SIG-M5 treated with dmso at 0.1 percent for 504 hours (cell line): Measurements from ENCODE around the gene RIPPLY3.
"Not testable (repeated sequence)": the region's sequence is repeated elsewhere in the genome, so short reads cannot be mapped to it uniquely, and the experiment has no call there.

ENCODE experiments used
- DNase-seq: peaks from one replicate; lab custom pipeline; 2025; ENCODE audit not compliant: unreplicated experiment; lab: John Stamatoyannopoulos, UW

The RIPPLY3 gene

GRCh38 chr21:36980280-36981048 lies 26.0 kb upstream of the RIPPLY3 start:
- no peak for DNase-seq

GRCh38 chr21:36981049-36981391 lies 25.5 kb upstream of the RIPPLY3 start:
- DNase-seq: no peak

GRCh38 chr21:36981977-36982700 lies 24.4 kb upstream of the RIPPLY3 start:
- no peak for DNase-seq

GRCh38 chr21:36985751-36986594 lies 20.5 kb upstream of the RIPPLY3 start:
- no peak for DNase-seq

- DNase-seq: no peak
Measured at GRCh38 chr21:36987845-36988244, 18.7 kb upstream of the RIPPLY3 start.

- DNase-seq: no peak
Measured at GRCh38 chr21:36988536-36988935, 18.0 kb upstream of the RIPPLY3 start.

- DNase-seq: peak; percentile 82
Measured at GRCh38 chr21:36989199-36989698, 17.3 kb upstream of the RIPPLY3 start.

GRCh38 chr21:36989699-36990507 lies 16.6 kb upstream of the RIPPLY3 start:
- DNase-seq: peak; percentile 82

GRCh38 chr21:36990508-36991205 lies 15.8 kb upstream of the RIPPLY3 start:
- DNase-seq: no peak

- DNase-seq: no peak
Measured at GRCh38 chr21:36992671-36993070, 13.8 kb upstream of the RIPPLY3 start.

GRCh38 chr21:36994501-36995158 lies 11.9 kb upstream of the RIPPLY3 start:
- no peak for DNase-seq

GRCh38 chr21:36995285-36995684 lies 11.2 kb upstream of the RIPPLY3 start:
- DNase-seq: not testable (repeated sequence)

GRCh38 chr21:36999131-36999898 lies 7.2 kb upstream of the RIPPLY3 start:
- DNase-seq: no peak

- DNase-seq: no peak
Measured at GRCh38 chr21:37000381-37000780, 6.1 kb upstream of the RIPPLY3 start.

- DNase-seq: no peak
Measured at GRCh38 chr21:37001441-37001840, 5.1 kb upstream of the RIPPLY3 start.

GRCh38 chr21:37002851-37003250 lies 3.7 kb upstream of the RIPPLY3 start:
- not testable (repeated sequence) for DNase-seq

- DNase-seq: not testable (repeated sequence)
Measured at GRCh38 chr21:37003917-37004316, 2.6 kb upstream of the RIPPLY3 start.

GRCh38 chr21:37005548-37006485 lies 685 bp upstream of the RIPPLY3 start:
- DNase-seq: no peak
